Spinal cord (tissue), 10 donors: Measurements from ENCODE around the gene SPDL1. TPM values are rescaled to one million over a fixed set of nuclear protein-coding genes. Genes with fewer than 3 reads are reported as not detected.

ENCODE experiments used
- DNase-seq, 6 donors: peaks; one replicate each; pipeline versions ENCODE4 v3.0.0 to v3.0.0-alpha.2; 2013 to 2015; ENCODE audit warnings: low spot score in 6 of 6, low read depth in 4 of 6
- H3K27ac ChIP-seq: one replicate; pipeline ENCODE4 v1.5.1; 2013; ENCODE audit warnings: low read depth, low read length, control low read depth
- H3K27me3 ChIP-seq: one replicate; pipeline ENCODE4 v1.6.1; 2013; ENCODE audit warnings: low read length; ENCODE audit not compliant: control insufficient read depth, insufficient read depth
- H3K36me3 ChIP-seq: one replicate; pipeline ENCODE4 v1.6.1; 2013; ENCODE audit warnings: low read length; ENCODE audit not compliant: control insufficient read depth, insufficient read depth
- H3K4me1 ChIP-seq: one replicate; pipeline ENCODE4 v1.6.1; 2013; ENCODE audit warnings: low read length; ENCODE audit not compliant: control insufficient read depth, insufficient read depth
- H3K4me3 ChIP-seq: one replicate; pipeline ENCODE4 v1.5.1; 2013; ENCODE audit warnings: low read depth, low read length, control low read depth
- H3K9me3 ChIP-seq: one replicate; pipeline ENCODE4 v1.6.1; 2013; ENCODE audit warnings: low read length; ENCODE audit not compliant: control insufficient read depth, insufficient read depth
- WGBS: methylation state at CpG from one replicate; pipeline ENCODE4 v1.1.5; 2013; ENCODE audit warnings: missing lambda C conversion rate; ENCODE audit not compliant: insufficient coverage; 5-methylcytosine and 5-hydroxymethylcytosine counted together
- polyA plus RNA-seq, 2 donors: library from polyadenylated mRNA; unstranded; fragments of 120-200 nt; gene quantifications; one replicate each; pipeline ENCODE4 v1.2.1, GENCODE V29; 2013; ENCODE audit not compliant: insufficient read length in 2 of 2
- total RNA-seq, 2 donors: library from RNA; depleted of rRNA in 1 of 2; stranded (reverse); fragments of 120-200 nt in 1 of 2; fragments of >200 nt in 1 of 2; gene quantifications; one replicate each; pipeline versions ENCODE4 v1.2.3 to v1.2.4, GENCODE V29; 2013 to 2014
- donor health status: healthy.

Gene SPDL1
- total and polyA plus RNA-seq, 4 donors, result 22.8 to 28.1 (median 24.0) TPM

DNA sequence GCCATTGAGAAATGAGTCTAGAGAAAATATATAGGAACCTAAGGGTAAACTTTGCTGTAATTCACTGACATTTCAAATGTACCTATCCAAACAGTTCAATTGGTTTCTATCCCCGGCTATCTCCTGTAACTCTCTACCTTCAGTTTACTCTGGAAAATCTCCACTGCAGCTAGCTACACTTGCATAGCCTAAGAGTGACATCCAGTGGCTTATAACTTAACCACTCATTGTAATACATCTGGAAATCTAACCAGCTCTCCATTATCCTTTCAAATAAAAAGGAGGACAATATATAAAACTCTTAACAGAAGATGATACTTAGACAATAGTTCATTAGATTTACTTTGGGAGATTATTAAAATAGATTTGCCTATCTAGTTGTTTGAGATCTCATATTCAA lies 35.3 kb upstream of the SPDL1 start:
- Histone ChIP-seq H3K36me3 (no peaks in the 10 kb centered on the region), H3K27me3 (no peaks in the 10 kb centered on the region), H3K4me3 (no peak overlapping the region), H3K4me1 (no peaks in the 10 kb centered on the region), H3K27ac (no peak overlapping the region), H3K9me3 (no peaks in the 10 kb centered on the region)
- peak in 5 of 6 donors; percentile 22 to 93 (median 43) for DNase-seq
- WGBS, result 40% methylated on average over 1 of the region's 1 CpG

DNA sequence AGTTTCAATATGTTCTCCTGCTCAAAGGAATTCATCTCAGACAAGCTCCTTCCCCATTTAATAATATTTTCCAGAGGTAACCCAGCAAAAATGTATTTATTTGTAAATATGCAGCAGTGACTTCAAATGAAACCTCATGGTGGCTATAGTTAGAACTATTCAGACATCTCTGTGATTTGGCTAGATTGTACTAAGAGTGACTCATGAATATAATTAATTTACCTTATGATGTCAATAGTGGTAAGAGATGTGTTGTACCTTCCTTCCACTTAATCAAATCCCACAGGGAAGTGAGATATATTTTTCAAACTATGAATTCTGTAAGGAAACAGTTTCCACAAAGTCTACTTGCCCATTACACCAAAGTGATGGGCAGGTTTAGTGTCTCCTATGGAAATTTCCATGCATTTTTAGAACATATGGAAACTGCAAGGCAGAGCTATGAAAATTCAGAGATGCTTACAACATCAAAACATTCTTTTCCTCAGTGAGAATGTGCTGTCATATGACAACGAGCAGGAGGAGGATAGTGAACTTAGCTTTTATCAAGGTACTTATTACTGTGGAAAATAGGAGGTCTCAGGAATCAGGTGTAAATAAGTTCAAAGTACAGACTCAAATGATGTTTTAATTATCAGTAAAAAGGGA lies 34.0 kb upstream of the SPDL1 start:
- no peaks in the 10 kb centered on the region for H3K36me3 ChIP-seq
- no peak overlapping the region for H3K27ac ChIP-seq
- H3K4me1 ChIP-seq, result no peaks in the 10 kb centered on the region
- DNase-seq, result no peak
- no peak overlapping the region for H3K4me3 ChIP-seq
- no CpG with 5 or more reads among the region's 1 CpG for WGBS
- no peaks in the 10 kb centered on the region for H3K9me3 ChIP-seq
- H3K27me3 ChIP-seq, result no peaks in the 10 kb centered on the region

DNA sequence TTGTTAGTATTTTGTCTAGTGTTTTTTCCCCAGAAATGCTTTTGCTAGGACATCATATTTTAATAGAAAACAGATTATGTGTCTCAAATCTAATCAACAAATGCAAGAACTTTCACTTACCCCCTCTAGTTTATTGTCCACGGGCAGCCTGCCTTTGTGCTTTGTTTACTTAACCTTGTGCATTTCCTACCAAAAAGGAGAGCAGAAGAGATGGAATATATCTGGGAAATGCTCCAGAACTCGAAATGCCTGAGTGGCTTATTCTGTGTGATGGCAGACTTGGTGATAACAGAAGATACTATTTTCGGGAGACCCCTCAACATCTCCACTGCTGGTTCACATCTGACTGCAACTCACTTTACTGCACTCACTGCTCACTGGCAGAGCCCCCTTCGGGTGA lies 33.3 kb upstream of the SPDL1 start:
- Histone ChIP-seq H3K27ac (no peak overlapping the region), H3K9me3 (no peaks in the 10 kb centered on the region), H3K27me3 (no peaks in the 10 kb centered on the region), H3K36me3 (no peaks in the 10 kb centered on the region), H3K4me3 (no peak overlapping the region), H3K4me1 (no peaks in the 10 kb centered on the region)
- no peak for DNase-seq
- no CpG with 5 or more reads among the region's 4 CpGs for WGBS

DNA sequence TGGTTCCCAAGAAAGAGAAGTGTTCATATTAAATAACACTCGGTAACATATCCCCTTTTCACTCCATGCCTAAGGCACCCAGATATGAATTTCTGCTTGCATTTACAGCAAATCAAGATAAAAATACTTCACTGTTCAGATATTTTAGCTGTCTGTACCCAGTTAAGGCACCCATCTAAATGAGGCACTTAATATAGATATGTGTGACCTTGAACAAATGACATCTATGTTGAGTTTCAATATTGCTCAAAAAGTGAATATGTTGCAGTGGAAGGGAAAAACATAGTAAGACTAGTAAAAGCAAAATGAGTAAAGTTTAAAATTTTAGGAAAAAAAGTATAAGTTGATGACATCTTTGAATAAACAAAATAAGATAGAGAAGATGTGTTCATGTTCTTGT lies 32.4 kb upstream of the SPDL1 start:
- H3K9me3 ChIP-seq, result no peaks in the 10 kb centered on the region
- no CpG with 5 or more reads among the region's 1 CpG for WGBS
- H3K36me3 ChIP-seq, result no peaks in the 10 kb centered on the region
- H3K4me1 ChIP-seq, result no peaks in the 10 kb centered on the region
- H3K4me3 ChIP-seq, result no peak overlapping the region
- no peak for DNase-seq
- H3K27ac ChIP-seq, result no peak overlapping the region
- no peaks in the 10 kb centered on the region for H3K27me3 ChIP-seq

- H3K4me3 ChIP-seq, result no peak overlapping the region
- no CpG with 5 or more reads among the region's 4 CpGs for WGBS
These were observed 31.9 kb upstream of the SPDL1 start for GRCh38 chr5:169551696-169552095.

DNA sequence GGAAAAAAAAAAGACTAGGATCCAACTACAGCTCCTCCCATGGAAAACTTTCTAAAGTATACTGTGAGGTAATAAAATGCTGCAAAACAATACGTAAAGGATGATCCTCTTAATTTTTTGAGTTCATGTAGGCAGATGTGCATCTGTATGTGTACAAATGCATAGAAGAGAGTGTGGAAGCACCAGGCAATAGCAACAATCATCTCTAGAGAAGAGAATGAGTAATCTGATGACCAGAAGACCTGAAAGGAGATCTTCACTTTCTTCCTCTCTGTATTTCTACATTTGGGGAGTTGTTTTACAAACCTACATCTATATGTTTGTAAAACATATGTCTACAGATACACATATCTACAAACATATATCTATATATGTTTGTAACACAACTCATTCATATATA lies 29.3 kb upstream of the SPDL1 start:
- Histone ChIP-seq H3K9me3 (peaks cover 5% of the 10 kb centered on the region), H3K36me3 (no peaks in the 10 kb centered on the region), H3K4me3 (no peak overlapping the region), H3K27ac (no peak overlapping the region), H3K27me3 (no peaks in the 10 kb centered on the region), H3K4me1 (no peaks in the 10 kb centered on the region)
- DNase-seq, result no peak
- WGBS, result no CpG with 5 or more reads among the region's 1 CpG

More at GRCh38 chr5:169551696-169552095, 31.9 kb upstream of the SPDL1 start:
- Histone ChIP-seq H3K4me1 (no peaks in the 10 kb centered on the region), H3K36me3 (no peaks in the 10 kb centered on the region), H3K27me3 (no peaks in the 10 kb centered on the region), H3K9me3 (no peaks in the 10 kb centered on the region), H3K27ac (no peak overlapping the region)
- DNase-seq, result no peak

- no peaks in the 10 kb centered on the region for H3K27me3 ChIP-seq
- no peak overlapping the region for H3K27ac ChIP-seq
- WGBS, result no CpG with 5 or more reads among the region's 1 CpG
- peaks cover 5% of the 10 kb centered on the region for H3K9me3 ChIP-seq
- no peak for DNase-seq
- H3K4me1 ChIP-seq, result no peaks in the 10 kb centered on the region
- no peak overlapping the region for H3K4me3 ChIP-seq
- H3K36me3 ChIP-seq, result no peaks in the 10 kb centered on the region
These were observed 25.7 kb upstream of the SPDL1 start for GRCh38 chr5:169557838-169558237.

DNA sequence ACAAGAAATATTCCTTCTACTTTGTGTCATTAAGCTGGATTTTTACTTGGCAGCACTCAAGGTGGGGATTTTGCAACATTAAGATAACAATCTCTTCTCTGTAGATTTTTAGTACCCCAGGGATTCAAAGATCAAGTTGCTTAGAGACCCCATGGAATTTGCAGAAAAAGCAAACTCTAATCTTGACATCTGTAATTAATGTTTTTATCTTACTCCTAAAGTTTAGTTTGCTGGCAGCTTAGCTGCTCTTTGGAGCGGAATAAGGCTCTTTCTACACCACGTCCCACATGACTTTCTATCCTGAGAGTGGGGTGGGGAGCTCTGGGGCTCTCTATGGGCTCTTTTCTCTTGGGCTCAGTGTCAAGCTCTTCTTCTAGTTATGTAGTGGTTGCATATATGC lies 21.7 kb upstream of the SPDL1 start:
- no CpG with 5 or more reads among the region's 2 CpGs for WGBS
- peak in 1 of 6 donors; percentile 21 for DNase-seq
- peaks cover 5% of the 10 kb centered on the region for H3K9me3 ChIP-seq
- no peaks in the 10 kb centered on the region for H3K4me1 ChIP-seq
- H3K27ac ChIP-seq, result no peak overlapping the region
- H3K27me3 ChIP-seq, result no peaks in the 10 kb centered on the region
- H3K36me3 ChIP-seq, result no peaks in the 10 kb centered on the region
- H3K4me3 ChIP-seq, result no peak overlapping the region

DNA sequence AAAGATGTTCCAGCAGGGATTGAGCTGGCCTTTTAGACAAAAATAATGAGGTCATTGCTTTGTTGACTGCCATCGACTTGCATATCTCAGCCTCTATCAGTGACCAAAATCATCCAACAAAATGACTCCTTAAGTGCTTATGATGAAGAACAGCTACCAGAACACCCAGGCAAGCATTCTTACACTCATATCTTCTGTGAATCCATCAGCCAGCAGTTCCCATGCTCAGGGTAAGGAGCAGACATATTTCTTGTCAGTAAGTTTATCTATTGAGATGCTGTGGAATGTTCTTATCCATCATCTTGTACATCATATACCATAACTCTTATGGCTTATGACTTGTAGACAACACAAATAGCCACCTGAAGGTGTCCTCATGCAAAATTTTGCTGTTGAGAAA lies 20.2 kb upstream of the SPDL1 start:
- peaks cover 3% of the 10 kb centered on the region for H3K9me3 ChIP-seq
- peak in 1 of 6 donors; percentile 23 for DNase-seq
- H3K27me3 ChIP-seq, result no peaks in the 10 kb centered on the region
- H3K4me3 ChIP-seq, result no peak overlapping the region
- H3K4me1 ChIP-seq, result no peaks in the 10 kb centered on the region
- 86% methylated on average over 1 of the region's 1 CpG for WGBS
- no peak overlapping the region for H3K27ac ChIP-seq
- H3K36me3 ChIP-seq, result no peaks in the 10 kb centered on the region

- no CpG with 5 or more reads among the region's 1 CpG for WGBS
- no peaks in the 10 kb centered on the region for H3K27me3 ChIP-seq
- no peaks in the 10 kb centered on the region for H3K4me1 ChIP-seq
- DNase-seq, result no peak
- no peak overlapping the region for H3K27ac ChIP-seq
- no peak overlapping the region for H3K4me3 ChIP-seq
- no peaks in the 10 kb centered on the region for H3K36me3 ChIP-seq
- H3K9me3 ChIP-seq, result no peaks in the 10 kb centered on the region
These were observed 17.4 kb upstream of the SPDL1 start for GRCh38 chr5:169566202-169566601.
